GM21786 (cell line): Measurements from ENCODE around the gene KATNA1.

Experiments used
- ATAC-seq: cut with Tn5 transposase; IDR thresholded peaks from one replicate; pipeline ENCODE4 v1.9.1; 2021; ENCODE audit not compliant: unreplicated experiment

The KATNA1 gene

GRCh38 chr6:149614337-149614736 lies 34.2 kb downstream of the KATNA1 start:
- no peak for ATAC-seq

DNA sequence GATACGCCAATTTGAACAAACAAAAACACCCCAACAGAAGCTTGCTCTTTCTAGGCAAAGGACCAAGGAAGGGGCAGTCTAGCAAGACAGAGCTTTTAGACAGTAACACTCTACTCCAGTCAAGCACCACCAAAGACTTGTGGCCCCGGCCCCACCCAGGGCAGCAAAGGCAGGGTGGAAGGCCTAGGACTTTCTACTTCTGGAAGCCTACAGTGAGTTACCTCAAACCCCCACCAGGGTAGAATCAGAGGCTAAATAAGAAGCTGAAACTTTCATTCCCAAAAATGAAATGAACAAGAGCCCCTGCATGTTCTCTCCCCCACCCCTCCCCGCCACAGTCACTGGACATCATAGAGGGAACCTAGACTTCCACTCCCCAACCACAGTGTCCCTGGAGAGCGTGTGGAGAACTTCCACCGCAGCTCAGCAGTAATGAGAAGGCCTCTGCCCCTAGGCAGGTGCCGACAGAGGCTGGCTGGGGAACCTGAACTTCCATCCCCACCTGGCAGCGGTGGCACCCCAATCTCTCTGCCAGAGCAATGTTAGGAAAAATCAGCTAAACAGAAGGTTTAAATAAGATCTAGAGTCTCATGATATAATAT lies 40.0 kb downstream of the KATNA1 start:
- no peak for ATAC-seq

- no peak for ATAC-seq
Measured at GRCh38 chr6:149600508-149600907, 48.0 kb downstream of the KATNA1 start.

GRCh38 chr6:149593408-149593807 lies 55.1 kb downstream of the KATNA1 start:
- no peak for ATAC-seq

DNA sequence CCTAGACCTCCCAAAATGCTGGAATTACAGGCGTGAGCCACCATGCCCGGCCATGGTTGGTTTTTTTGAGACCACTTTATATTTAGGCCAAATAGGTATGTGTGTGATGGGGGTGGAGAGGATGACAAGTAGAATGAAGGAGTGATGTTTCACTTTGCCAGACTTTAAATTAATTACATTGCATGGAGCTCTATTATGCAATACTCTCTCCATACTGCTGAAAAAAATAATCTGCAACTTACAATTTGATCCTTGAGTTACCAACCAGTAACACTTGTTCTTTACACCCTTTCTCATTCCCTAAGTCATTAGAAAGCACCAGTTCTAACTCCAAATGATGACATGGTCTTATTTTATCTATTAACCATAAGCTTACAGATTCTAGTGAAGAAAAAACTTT lies 55.5 kb downstream of the KATNA1 start:
- no peak for ATAC-seq

DNA sequence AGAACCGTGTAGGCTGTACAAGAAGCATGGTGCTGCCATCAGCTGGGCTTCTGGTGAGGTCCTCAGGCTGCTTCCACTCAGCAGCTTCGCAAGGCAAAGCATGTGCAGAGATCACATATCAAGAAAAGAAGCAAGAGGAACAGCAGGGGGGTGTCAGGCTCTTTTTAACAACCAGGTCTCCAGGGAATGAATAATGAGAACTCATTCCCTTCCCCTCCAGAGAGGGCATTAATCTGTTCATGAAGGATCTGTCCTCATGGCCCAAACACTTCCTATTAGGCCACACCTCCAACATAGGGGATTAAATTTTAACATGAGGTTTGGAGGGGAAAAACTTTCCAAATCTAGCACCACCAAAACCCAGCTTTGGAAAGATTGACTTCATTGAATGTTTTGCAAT lies 62.4 kb downstream of the KATNA1 start:
- no peak for ATAC-seq

GRCh38 chr6:149581349-149581748 lies 67.2 kb downstream of the KATNA1 start:
- no peak for ATAC-seq

DNA sequence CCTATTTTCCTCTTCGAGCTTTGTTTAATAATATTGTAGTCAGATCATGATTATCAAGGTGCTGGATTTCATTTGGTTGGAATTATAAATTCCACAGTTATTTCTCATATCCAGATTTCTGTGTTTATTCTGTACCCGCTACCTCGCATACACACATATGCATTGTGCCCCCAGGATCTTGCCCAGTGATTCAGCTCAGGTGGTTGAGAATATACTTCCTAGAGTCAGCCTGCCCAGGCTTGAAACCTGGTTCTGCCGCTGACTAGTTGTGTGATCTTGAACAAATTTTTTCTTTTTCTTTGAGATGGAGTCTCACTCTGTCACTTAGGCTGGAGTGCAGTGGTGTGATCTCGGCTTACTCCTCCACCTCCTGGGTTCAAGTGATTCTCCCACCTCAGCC lies 67.6 kb downstream of the KATNA1 start:
- ATAC-seq: no peak

DNA sequence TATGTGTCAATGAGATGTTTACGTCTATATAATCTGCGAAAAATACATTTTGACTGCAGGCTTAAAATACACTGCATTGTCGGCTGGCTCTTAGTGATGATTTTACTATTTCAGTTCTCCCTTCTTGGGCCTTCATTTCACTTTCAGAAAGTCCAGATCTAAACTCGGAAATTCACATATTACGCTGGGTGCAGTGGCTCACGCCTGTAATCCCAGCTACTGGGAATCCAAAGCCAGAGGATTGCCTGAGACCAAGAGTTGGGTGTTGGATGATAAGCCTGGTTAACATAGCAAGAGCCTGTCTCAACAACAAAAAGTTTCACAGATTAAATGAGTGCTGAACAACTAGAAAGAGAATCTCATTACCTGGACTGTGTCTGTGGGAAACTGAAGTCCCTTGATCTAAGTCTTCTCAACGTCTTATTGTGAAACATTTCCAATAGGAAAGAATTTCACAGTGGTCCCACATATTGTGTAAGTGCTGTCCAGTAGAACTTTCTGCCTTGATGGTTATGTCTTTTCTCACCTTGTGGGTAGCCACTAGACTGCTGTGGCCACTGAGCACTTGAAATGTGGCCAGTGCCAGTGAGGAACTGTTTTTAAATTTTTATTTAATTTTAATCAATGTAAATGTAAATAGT lies 80.4 kb downstream of the KATNA1 start:
- ATAC-seq: no peak

DNA sequence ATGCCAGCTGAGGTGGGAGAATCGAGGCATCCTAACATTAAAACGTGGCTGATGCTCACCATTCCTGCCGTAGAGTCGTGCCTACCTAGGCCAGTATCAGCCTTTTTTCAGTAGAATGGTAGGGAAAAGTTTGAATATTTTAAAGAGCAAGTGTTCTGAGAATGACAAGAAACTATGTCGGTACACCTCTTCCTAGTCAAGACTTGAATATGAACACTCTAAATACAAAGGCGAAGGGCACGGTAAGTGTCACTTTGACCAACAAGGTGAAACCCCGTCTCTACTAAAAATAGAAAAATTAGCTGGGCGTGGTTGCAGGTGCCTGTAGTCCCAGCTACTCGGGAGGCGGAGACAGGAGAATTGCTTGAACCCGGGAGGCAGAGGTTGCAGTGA lies 81.3 kb downstream of the KATNA1 start:
- no peak for ATAC-seq

GRCh38 chr6:149566410-149567193 lies 81.9 kb downstream of the KATNA1 start:
- peak; percentile 6 for ATAC-seq

- ATAC-seq: peak; percentile 72
Measured at GRCh38 chr6:149565527-149566409, 82.7 kb downstream of the KATNA1 start, which contains the start of gene GINM1. Gene GINM1 (plus strand): TSS chr6:149566375. CDS start chr6:149566415, 40 bp downstream.

- ATAC-seq: no peak
Measured at GRCh38 chr6:149563928-149564325, 84.6 kb downstream of the KATNA1 start.

GRCh38 chr6:149563203-149563927 lies 85.1 kb downstream of the KATNA1 start:
- ATAC-seq: no peak

DNA sequence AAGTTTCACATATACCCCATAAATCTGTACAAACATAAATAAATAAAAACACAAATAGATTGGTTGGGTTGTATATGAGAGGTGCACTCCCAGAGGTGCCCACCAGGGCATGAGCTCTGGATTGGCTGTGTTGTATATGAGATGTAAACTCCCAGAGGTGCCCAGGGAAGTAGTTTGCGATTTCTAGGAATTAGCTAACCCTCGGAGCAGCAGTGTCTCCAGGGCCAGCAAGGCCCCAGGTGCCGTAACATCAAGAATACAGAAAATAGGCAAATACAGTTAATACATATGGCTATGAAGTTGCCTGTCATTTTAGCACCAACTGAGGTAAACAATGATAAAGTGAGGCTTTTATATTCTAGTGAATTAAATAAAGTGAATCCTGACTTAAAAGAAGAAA lies 87.8 kb downstream of the KATNA1 start:
- no peak for ATAC-seq

GRCh38 chr6:149559389-149559788 lies 89.1 kb downstream of the KATNA1 start:
- ATAC-seq: no peak

- ATAC-seq: no peak
Measured at GRCh38 chr6:149558029-149558428, 90.5 kb downstream of the KATNA1 start.

DNA sequence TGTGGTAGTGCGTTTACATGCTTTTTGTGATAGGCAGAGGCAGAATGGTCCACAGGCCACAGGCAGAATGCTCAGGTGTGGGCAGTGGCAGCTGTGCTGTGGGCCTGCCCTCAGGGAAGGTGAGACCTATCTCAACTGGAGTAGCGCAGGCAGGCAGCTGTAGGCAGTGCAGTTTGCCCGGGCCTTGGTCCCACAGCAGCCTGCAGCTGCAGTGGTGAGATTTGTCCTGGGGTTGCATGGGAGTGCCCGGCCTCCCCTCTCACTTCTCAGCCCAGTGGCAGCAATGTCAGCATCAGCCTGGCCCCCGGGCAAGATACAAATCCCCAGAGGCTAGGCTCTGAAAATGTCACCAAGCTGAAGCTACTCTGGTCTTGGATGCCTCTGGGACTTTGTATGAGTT lies 96.6 kb downstream of the KATNA1 start:
- no peak for ATAC-seq

DNA sequence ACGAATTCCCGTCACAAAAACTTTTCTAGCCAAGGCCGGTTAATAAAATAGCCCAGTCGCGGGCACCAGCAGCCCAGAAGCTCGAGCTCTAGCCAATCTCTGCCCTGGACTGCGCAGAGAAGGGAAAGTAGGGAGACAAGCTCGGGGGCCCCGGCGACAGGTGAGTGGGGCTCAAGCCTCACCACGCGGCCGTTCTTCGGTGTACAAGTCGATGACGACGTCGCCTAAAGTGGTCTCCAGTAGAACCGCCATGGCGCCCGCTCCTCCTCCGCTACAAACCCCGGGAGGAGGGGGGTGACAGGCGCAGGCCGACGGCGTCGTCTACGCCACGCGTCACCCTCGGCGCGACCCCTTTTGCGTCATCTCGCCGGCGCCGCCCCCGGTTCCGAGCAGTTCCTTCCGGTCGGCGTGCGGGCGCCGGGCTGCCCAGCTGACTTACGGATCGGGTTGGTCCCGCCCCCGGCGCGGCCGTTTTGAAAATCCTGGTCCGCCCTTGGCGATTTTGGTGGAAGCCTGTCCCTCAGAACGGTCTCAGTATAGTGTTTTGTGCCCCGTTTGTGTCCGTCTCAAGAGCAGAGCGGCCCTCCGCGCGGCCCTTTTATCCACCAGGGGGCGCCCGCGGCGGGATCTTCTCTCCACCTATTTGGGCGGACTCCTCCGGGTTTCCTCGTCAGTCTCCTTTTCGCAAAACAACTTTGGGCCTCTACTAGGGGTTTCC lies 102.6 kb downstream of the KATNA1 start, which contains the start of gene PPIL4:
TSS of gene PPIL4 (minus strand) at position 290 of the 718 bp plus-strand sequence. CDS start at position 252, 38 bp downstream.
- peak; percentile 94 for ATAC-seq
